Left lung (tissue), 10 donors: ENCODE data around the gene HS3ST2. TPM values are rescaled to one million over a fixed set of nuclear protein-coding genes. Genes with fewer than 3 reads are reported as not detected.
A peak's percentile ranks its signal among the peaks of the same experiment; 100 is the strongest.

Experiments used
- ATAC-seq: fragments of 200-7000 bp; cut with Tn5 transposase; one replicate; pipeline ENCODE4 v1.9.1; 2020; ENCODE audit warnings: moderate library complexity
- DNase-seq, 4 donors: peaks; one replicate each; pipeline ENCODE4 v3.0.0-alpha.2; 2013 to 2020
- H3K27ac ChIP-seq, 2 donors: fragments of 200-600 bp; sonication (generic) in 1 of 2; one replicate each; pipeline versions ENCODE4 v1.5.0 to v1.8.0; 2020 to 2021
- H3K27me3 ChIP-seq, 2 donors: fragments of 200-600 bp; sonication (generic) in 1 of 2; one replicate each; pipeline versions ENCODE4 v1.5.0 to v1.8.0; 2020 to 2021
- H3K36me3 ChIP-seq, 2 donors: fragments of 200-600 bp; sonication (generic) in 1 of 2; one replicate each; pipeline versions ENCODE4 v1.5.0 to v1.8.0; 2020 to 2021
- H3K4me1 ChIP-seq, 2 donors: fragments of 200-600 bp; one replicate each; pipeline ENCODE4 v1.8.0; 2021
- H3K4me3 ChIP-seq, 2 donors: fragments of 200-600 bp; sonication (generic) in 1 of 2; one replicate each; pipeline versions ENCODE4 v1.5.0 to v1.8.0; 2020 to 2021; ENCODE audit warnings: mild to moderate bottlenecking in 1 of 2
- H3K9me3 ChIP-seq, 2 donors: fragments of 200-600 bp; sonication (generic) in 1 of 2; one replicate each; pipeline versions ENCODE4 v1.5.0 to v1.8.0; 2020 to 2021
- CTCF ChIP-seq, 2 donors: fragments of 200-600 bp; sonication (generic) in 1 of 2; IDR thresholded peaks; one replicate each; pipeline versions ENCODE4 v1.5.0 to v1.8.0; 2021; ENCODE audit warnings: antibody characterized with exemption in 2 of 2
- intact Hi-C, 2 donors: fragments of 100-400 bp; cut with DNase I; formaldehyde crosslinking; loops; one replicate each; pipeline versions ENCODE4 v1.11.2 to v1.14.2; 2022
- polyA plus RNA-seq, 6 donors: library from polyadenylated mRNA; unstranded; fragments of 120-200 nt; gene quantifications; one replicate each; pipeline ENCODE4 v1.2.1, GENCODE V29; 2013; ENCODE audit not compliant: insufficient read length in 6 of 6
- total RNA-seq, 2 donors: library from RNA; stranded (reverse); fragmentation: NEBNext Ultra II Directional; extraction: Animal tissue kit (Norgen Biotek cat#: 25700); gene quantifications; one replicate each; pipeline ENCODE4 v1.2.1, GENCODE V29; 2021
- donor health status: DM: no; HTN: yes; CAD: no.
- donor health status: DM: no; HTN: no; CAD: no.

HS3ST2 gene
- total and polyA plus RNA-seq, 8 donors: 0.07 to 8.6 (median 3.2) TPM; not detected in 4

- ATAC-seq (no peak), DNase-seq (no peak)
- H3K4me3 ChIP-seq: no peak overlapping the region
- no peak overlapping the region for H3K27ac ChIP-seq
- H3K4me1 ChIP-seq: no peaks in the 10 kb centered on the region
- no peaks in the 10 kb centered on the region for H3K9me3 ChIP-seq
- H3K27me3 ChIP-seq: peaks cover 0 to 68% of the 10 kb centered on the region in 2 donors
- intact Hi-C loops: no loop called here
- H3K36me3 ChIP-seq: no peaks in the 10 kb centered on the region
- no peak for TF ChIP-seq CTCF (IDR thresholded peaks at IDR 0.05)
These were observed 7.2 kb upstream of the HS3ST2 start for GRCh38 chr16:22806811-22807210.

GRCh38 chr16:22810226-22810625 is 3.7 kb upstream of the HS3ST2 start:
- intact Hi-C loops: no loop called here
- Histone ChIP-seq H3K27me3 (peaks cover 19 to 68% of the 10 kb centered on the region in 2 donors), H3K9me3 (no peaks in the 10 kb centered on the region), H3K27ac (no peak overlapping the region), H3K4me3 (no peak overlapping the region), H3K4me1 (peaks cover 0 to 16% of the 10 kb centered on the region in 2 donors), H3K36me3 (no peaks in the 10 kb centered on the region)
- DNase-seq (no peak), ATAC-seq (no peak)
- no peak for TF ChIP-seq CTCF (IDR thresholded peaks at IDR 0.05)

- ATAC-seq: peak; percentile 84
- H3K27ac ChIP-seq: no peak overlapping the region
- intact Hi-C loops: no loop called here
- no peaks in the 10 kb centered on the region for H3K36me3 ChIP-seq
- H3K4me3 ChIP-seq: peak overlapping the region; percentile 21 to 31
- peak; percentile 55 to 71 (median 59) for DNase-seq
- H3K27me3 ChIP-seq: peaks cover 26 to 79% of the 10 kb centered on the region in 2 donors
- H3K9me3 ChIP-seq: no peaks in the 10 kb centered on the region
- H3K4me1 ChIP-seq: peaks cover 0 to 16% of the 10 kb centered on the region in 2 donors
- peak; percentile 42 to 66 for TF ChIP-seq CTCF (IDR thresholded peaks at IDR 0.05)
These were observed 577 bp upstream of the HS3ST2 start for GRCh38 chr16:22813223-22813947.

GRCh38 chr16:22814711-22815105 is 746 bp downstream of the HS3ST2 start:
- peak; percentile 23 for ATAC-seq

More at GRCh38 chr16:22814711-22815105, 746 bp downstream of the HS3ST2 start:
- no peaks in the 10 kb centered on the region for H3K36me3 ChIP-seq
- TF ChIP-seq CTCF (IDR thresholded peaks at IDR 0.05): no peak
- no peaks in the 10 kb centered on the region for H3K9me3 ChIP-seq
- peaks cover 26 to 71% of the 10 kb centered on the region in 2 donors for H3K27me3 ChIP-seq
- peak in 1 of 4 donors; percentile 79 for DNase-seq
- intact Hi-C loops: no loop called here
- peak overlapping the region; percentile 21 to 31 for H3K4me3 ChIP-seq
- peaks cover 0 to 16% of the 10 kb centered on the region in 2 donors for H3K4me1 ChIP-seq
- H3K27ac ChIP-seq: no peak overlapping the region
